ENCODE data around the gene CREB1.
"Not testable (repeated sequence)": the region's sequence is repeated elsewhere in the genome, so short reads cannot be mapped to it uniquely, and the experiment has no call there.

The CREB1 gene

DNA sequence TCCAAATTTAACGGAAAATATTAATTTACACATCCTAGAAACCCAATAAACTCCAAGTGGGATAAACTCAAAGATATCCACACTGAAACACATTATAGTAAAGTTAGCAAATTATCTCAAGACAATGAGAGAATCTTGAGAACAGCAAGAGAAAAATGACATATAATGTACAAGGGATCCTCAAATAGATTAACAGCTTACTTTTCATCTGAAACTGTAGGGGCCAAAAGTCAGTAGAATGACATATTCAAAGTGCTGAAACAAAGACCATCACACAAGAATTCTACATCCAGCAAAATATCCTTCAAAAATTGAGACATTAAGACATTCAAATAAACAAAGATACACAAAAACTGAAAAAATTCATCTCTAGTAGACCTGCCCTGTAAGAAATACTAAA, 114.1 kb downstream of the CREB1 start:
- Histone ChIP-seq H3K4me1 (ENCODE audit: control insufficient read depth, low read depth, low read length) (no peaks in the 10 kb centered on the region), H3K27me3 (ENCODE audit: control insufficient read depth, insufficient read depth, low read length) (no peaks in the 10 kb centered on the region), H3K4me3 (ENCODE audit: low read length) (no peak overlapping the region), H3K9me3 (ENCODE audit: control insufficient read depth, low read depth, low read length) (no peaks in the 10 kb centered on the region), H3K9ac (ENCODE audit: low read length) (no peak overlapping the region), H3K27ac (ENCODE audit: low read length) (no peak overlapping the region), H3K36me3 (ENCODE audit: control insufficient read depth, low read depth, low read length) (no peaks in the 10 kb centered on the region)

DNA sequence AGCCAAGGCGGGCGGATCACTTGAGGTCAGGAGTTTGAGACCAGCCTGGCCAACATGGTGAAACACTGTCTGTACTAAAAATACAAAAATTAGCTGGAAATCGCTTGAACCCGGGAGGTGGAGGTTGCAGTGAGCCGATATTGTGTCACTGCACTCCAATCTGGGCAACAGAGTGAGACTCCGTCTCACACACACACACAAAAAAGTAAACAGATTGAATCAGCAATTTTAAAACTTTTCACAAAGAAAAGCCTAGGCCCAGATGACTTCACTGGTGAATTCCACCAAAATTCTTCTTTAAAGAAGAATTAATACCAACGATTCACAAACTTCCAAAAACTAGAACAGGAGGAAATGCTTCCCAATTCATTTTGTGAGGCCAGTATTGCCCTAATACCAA, 116.8 kb downstream of the CREB1 start:
- H3K27me3 ChIP-seq (ENCODE audit: control insufficient read depth, insufficient read depth, low read length); H3K27ac ChIP-seq (ENCODE audit: low read length); H3K4me3 ChIP-seq (ENCODE audit: low read length); H3K36me3 ChIP-seq (ENCODE audit: control insufficient read depth, low read depth, low read length); H3K4me1 ChIP-seq (ENCODE audit: control insufficient read depth, low read depth, low read length); H3K9ac ChIP-seq (ENCODE audit: low read length); H3K9me3 ChIP-seq (ENCODE audit: control insufficient read depth, low read depth, low read length): not testable (repeated sequence)
